OCI-LY1 (cell line): ENCODE measurements around the gene HS3ST3B1.

Experiments
- EZH2 ChIP-seq: fragments of 200-600 bp; sonication (generic), shearing (Covaris generic); IDR thresholded peaks from 2 replicates; pipeline ENCODE4 v1.8.0; 2017; ENCODE audit warnings: borderline replicate concordance, mixed run types, mild to moderate bottlenecking, antibody characterized with exemption, low read length, moderate library complexity, mixed read lengths
- TF ChIP-seq, protein P1 (sequence below): fragments of 200-600 bp; sonication (generic), shearing (Covaris generic); IDR thresholded peaks from 2 replicates; pipeline ENCODE4 v1.5.1; 2017; ENCODE audit warnings: mild to moderate bottlenecking, antibody characterized with exemption, low read length, moderate library complexity, mixed read lengths

DNA sequence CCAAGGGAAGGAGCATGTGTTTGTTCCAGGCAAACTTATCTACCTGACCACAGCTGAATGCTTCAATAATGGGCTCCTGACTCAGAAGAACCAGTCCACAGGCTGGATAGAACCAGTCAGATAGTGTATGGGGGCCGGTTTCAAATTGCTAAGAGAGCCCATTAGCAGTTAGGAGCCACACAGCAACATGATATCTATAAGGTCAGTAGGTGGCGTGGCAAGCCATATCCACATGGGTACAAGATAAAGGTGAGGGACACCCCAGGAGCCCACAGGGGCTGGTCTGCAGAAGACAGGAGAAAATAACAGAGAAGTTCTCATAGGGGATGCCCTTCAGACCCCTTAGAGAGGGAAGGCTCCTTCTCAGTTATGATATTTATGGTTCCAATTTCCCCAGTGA, 32.6 kb upstream of the HS3ST3B1 start:
- no peak for TF ChIP-seq EZH2
- TF ChIP-seq, protein P1, sequence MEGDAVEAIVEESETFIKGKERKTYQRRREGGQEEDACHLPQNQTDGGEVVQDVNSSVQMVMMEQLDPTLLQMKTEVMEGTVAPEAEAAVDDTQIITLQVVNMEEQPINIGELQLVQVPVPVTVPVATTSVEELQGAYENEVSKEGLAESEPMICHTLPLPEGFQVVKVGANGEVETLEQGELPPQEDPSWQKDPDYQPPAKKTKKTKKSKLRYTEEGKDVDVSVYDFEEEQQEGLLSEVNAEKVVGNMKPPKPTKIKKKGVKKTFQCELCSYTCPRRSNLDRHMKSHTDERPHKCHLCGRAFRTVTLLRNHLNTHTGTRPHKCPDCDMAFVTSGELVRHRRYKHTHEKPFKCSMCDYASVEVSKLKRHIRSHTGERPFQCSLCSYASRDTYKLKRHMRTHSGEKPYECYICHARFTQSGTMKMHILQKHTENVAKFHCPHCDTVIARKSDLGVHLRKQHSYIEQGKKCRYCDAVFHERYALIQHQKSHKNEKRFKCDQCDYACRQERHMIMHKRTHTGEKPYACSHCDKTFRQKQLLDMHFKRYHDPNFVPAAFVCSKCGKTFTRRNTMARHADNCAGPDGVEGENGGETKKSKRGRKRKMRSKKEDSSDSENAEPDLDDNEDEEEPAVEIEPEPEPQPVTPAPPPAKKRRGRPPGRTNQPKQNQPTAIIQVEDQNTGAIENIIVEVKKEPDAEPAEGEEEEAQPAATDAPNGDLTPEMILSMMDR, result peak; percentile 41; the same call in 1 of the 2 replicates
